ENCODE data around the gene TUBB. TPM values are rescaled to one million over a fixed set of nuclear protein-coding genes. Genes with fewer than 3 reads are reported as not detected.

The TUBB gene
- total RNA-seq, 1 experiment from 2014 or later, result 1,719 TPM

DNA sequence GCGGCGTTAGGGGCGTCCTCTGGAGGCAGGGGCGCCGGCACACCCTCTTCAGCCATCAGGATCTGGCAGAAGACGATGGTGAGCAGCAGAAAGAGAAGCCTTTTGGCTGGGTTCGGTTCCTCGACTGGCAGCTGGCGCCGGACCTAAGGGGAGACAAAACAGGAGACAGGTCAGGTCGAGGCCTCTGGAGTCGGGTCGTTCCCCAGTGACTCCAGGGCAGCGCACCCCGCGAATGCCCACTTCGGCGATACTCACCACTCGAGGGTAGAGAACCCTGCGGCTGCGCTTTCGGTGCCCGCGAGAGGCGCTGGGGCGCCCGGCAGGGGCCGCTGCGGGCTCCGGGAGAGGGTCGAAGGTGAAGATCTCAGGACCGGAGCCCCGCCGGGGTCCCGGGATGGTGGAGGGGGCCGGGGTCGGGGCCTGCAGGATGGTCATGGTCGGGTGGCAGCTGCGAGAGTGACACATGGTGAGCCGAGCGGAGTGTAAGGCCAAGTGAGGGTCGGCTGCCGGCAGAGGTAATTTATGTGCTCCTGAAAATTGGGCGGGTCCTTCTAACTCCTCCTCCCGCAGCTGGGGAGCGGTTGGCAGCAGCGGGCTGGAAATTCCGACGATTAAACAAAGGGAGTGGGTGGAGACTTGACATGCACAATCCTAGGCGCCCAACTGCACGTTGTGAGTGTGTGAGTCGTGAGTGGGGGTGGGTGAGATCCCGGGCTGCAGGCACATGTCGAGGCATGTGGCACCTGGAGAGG, 24.1 kb downstream of the TUBB start, which contains the start of gene IER3:
IER3 (minus strand) TSS at position 494 of the 752 bp plus-strand sequence; CDS start at position 465, 29 bp downstream.
- no peak within 1 kb of the TSS for H2BK15ac ChIP-seq (ENCODE audit: low read depth, low read length)
- no peak within 1 kb of the TSS for H4K5ac ChIP-seq (ENCODE audit: insufficient read length, low read depth, low read length)
- Mint-ChIP-seq H3K4me1 (peaks cover 29 to 31% of the 10 kb centered on the region in 2 experiments), H3K27ac (peak within 1 kb of the TSS; percentile 61 to 95 (median 68); a peak in 6 of 7 replicates), H3K27me3 (ENCODE audit: low read depth) (peaks cover 3% of the 10 kb centered on the region; the same call in 1 of the 2 replicates), H3K36me3 (ENCODE audit: insufficient read depth in 1 of 3, low read depth in 3 of 3) (peaks cover 25 to 33% (median 31%) of the 10 kb centered on the region in 3 experiments), H3K4me3 (peak within 1 kb of the TSS; percentile 94 to 95), H3K9me3 (no peaks in the 10 kb centered on the region; a peak in 3 of 5 replicates)
- no peak within 1 kb of the TSS for H2BK12ac ChIP-seq (ENCODE audit: insufficient read length, low read depth, low read length)
- H3K79me2 ChIP-seq (ENCODE audit: insufficient read depth, low read length), result peaks cover 13% of the 10 kb centered on the region; the same call in 1 of the 2 replicates
- no peak within 1 kb of the TSS for H3T11ph ChIP-seq (ENCODE audit: low read length)
- no peak within 1 kb of the TSS for H2AK5ac ChIP-seq (ENCODE audit: insufficient read length, low read length)
- H4K20me1 ChIP-seq (ENCODE audit: control insufficient read depth, insufficient read depth, insufficient read length), result peaks cover 2% of the 10 kb centered on the region
- H3K27me3 ChIP-seq (ENCODE audit: insufficient read depth, low read length), result no peaks in the 10 kb centered on the region; the same call in 1 of the 2 replicates
- H2AFZ ChIP-seq (ENCODE audit: low read length), result no peak within 1 kb of the TSS
- H3K4me1 ChIP-seq (ENCODE audit: insufficient read depth, low read length), result peaks cover 2% of the 10 kb centered on the region; the same call in 1 of the 2 replicates
- peak within 1 kb of the TSS; percentile 15 for H3K18ac ChIP-seq (ENCODE audit: insufficient read length, low read depth, low read length)
- peaks cover 17% of the 10 kb centered on the region for H3K23me2 ChIP-seq (ENCODE audit: insufficient read length, low read depth, low read length, poor library complexity, severe bottlenecking)
- TF ChIP-seq, protein P1, sequence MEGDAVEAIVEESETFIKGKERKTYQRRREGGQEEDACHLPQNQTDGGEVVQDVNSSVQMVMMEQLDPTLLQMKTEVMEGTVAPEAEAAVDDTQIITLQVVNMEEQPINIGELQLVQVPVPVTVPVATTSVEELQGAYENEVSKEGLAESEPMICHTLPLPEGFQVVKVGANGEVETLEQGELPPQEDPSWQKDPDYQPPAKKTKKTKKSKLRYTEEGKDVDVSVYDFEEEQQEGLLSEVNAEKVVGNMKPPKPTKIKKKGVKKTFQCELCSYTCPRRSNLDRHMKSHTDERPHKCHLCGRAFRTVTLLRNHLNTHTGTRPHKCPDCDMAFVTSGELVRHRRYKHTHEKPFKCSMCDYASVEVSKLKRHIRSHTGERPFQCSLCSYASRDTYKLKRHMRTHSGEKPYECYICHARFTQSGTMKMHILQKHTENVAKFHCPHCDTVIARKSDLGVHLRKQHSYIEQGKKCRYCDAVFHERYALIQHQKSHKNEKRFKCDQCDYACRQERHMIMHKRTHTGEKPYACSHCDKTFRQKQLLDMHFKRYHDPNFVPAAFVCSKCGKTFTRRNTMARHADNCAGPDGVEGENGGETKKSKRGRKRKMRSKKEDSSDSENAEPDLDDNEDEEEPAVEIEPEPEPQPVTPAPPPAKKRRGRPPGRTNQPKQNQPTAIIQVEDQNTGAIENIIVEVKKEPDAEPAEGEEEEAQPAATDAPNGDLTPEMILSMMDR (conservative IDR thresholded peaks at IDR 0.05), result peak; percentile 67
- no peak within 1 kb of the TSS for H3K4ac ChIP-seq (ENCODE audit: low read depth, low read length)
- H4K91ac ChIP-seq (ENCODE audit: insufficient read length, low read depth, low read length), result no peak within 1 kb of the TSS
- peak within 1 kb of the TSS; percentile 87 for H3K9ac ChIP-seq (ENCODE audit: extremely low read depth, insufficient read length, low read length)
- H3K79me1 ChIP-seq (ENCODE audit: insufficient read depth, low read depth, low read length, poor library complexity, severe bottlenecking), result peaks cover 6% of the 10 kb centered on the region
- H3K14ac ChIP-seq (ENCODE audit: insufficient read depth, low read length), result peak within 1 kb of the TSS; percentile 33
- no peak within 1 kb of the TSS for H2BK5ac ChIP-seq (ENCODE audit: insufficient read length, low read length)
- no peak within 1 kb of the TSS for H2BK120ac ChIP-seq (ENCODE audit: low read depth, low read length, poor library complexity, severe bottlenecking)
- WGBS (ENCODE audit: extremely low coverage, insufficient read length, low lambda C conversion rate), result no CpG with 5 or more reads among the region's 54 CpGs
- no peak within 1 kb of the TSS for H2BK20ac ChIP-seq (ENCODE audit: low read depth, low read length, poor library complexity, severe bottlenecking)
- peak within 1 kb of the TSS; percentile 83 for H3K4me2 ChIP-seq (ENCODE audit: insufficient read depth, insufficient read length, low read length)
- no peak within 1 kb of the TSS for H3K56ac ChIP-seq (ENCODE audit: insufficient read length, low read depth, low read length)
- H3K27ac ChIP-seq (ENCODE audit: insufficient read length, low read depth, low read length), result peak within 1 kb of the TSS; percentile 22
- DNase-seq, result peak; percentile 93
- no peak within 1 kb of the TSS for H3K23ac ChIP-seq (ENCODE audit: insufficient read length, low read depth, low read length)
- H4K8ac ChIP-seq (replicated peaks; ENCODE audit: insufficient read length, low read depth, low read length), result no peak within 1 kb of the TSS
- H3K9me3 ChIP-seq (ENCODE audit: control insufficient read depth, low read depth, low read length), result no peaks in the 10 kb centered on the region
